CD4-positive, alpha-beta T cell treated with Interleukin-12 subunit alpha and Interleukin-12 subunit beta, for 1 hour (primary cell): ENCODE data around the gene ACSL1.

ENCODE experiments used
- DNase-seq: peaks from one replicate; pipeline ENCODE4 v3.0.0-alpha.2; 2020

The ACSL1 gene

DNA sequence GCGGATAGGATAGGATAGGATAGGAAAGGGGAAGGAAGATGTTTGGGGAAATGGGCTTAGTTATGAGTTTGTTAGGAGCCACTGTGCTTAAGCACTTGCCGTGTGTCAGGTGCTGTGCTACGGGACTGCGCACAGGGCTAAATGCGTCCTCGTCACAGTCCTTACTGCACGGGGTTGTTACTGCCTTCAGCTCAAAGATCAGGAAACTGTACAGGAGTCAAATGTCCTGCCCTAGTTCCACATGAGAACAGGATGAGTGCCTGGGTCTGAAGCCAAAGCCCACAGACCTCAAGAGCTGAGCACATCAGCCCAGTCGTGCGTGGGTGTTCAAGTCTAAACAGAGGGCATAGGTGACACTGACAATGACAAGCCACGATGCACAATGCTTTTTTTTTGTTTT lies 15.0 kb downstream of the ACSL1 start:
- DNase-seq = no peak

DNA sequence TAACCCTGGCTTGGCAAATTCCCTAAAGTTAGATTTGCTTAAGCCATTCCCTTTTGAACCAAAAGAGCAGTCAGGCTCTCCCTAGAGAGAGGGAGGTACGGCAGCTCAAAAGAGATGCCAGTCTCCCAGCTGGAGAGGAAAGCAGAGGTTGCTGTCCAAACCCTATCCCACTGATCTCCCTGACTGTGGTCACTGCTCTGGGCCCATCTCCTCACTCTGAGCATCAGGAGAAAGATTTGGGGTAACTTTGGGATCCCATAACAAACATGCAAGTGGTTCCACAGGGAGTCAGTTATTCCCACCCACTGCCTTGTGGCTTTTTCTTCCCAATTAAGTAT lies 17.1 kb downstream of the ACSL1 start:
- no peak for DNase-seq

DNA sequence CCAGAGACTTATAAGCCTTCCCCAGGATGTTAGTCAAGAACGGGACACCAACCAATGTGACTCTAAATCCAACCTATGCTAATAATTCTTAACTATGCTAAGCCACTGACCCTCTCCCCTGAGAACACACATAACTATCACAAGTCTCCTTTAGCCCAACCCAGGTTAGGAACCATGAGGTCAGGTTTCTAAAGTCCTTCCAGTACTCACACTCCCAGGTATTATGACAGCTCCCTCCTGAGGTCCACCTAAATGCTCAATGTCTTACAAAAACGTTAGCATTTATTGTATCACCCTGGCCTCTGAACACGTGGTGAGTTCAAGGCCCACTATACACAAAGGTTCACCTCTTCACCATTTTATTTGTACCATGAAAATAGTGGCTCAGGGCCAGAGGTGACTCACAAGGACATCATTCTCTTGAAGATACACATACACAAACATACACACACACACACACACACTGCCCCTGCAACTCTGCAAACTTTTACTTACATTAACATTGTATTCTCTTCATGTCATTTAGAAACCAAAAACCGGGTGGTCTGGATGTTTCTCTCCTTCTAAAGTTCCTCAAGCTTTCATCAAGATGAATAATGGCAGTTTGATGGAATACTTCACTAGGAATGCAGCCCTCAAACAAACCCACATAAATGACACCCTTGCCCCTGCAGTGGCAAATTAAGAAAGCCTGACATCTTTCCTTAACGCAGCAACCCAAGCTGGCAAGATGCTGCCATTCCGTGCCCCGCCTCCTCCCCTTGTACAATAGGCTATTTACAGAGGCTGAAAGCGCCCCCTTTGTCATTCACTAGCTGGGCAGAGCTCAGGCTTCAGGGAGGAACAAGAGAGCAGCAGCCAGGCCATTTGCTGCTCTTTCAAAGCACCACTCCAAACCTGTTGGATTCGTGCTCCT lies 17.7 kb downstream of the ACSL1 start:
- DNase-seq = no peak

DNA sequence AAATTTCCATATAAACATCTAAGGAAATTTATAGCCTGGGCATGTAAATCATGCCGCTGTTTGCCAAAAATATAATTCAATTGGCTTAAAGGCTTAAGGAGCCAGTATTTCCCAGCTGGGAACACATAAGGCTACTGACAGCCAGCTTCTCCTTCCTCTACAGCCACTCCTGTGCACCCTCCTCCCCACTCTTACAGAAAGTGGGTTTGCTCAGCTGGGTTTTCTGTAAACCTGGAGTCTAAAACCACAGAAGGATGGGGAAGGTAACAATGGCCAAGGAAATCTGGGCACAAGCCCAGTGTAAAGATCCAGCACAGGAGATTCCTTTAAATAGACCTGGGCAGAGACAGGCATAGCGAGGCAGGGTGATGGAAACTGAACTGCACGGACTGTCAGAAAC lies 18.5 kb downstream of the ACSL1 start:
- no peak for DNase-seq

DNA sequence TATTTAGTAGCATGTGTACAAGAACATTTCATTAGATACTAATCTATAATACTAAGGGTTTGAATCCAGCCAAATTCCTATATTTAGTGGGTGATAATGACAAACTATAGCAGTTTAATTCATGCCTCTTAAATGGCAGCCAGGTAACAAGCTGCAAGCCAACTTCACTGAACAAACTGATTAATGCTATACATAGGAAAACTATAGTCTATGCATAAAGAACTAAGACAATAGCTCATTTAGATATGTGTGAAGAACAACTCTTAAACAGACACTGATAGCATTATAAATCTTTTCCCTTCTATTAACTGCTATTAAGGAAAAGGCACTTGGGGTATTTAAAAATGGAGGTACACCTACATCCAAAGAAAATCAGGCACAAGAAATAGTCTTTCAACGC lies 19.1 kb downstream of the ACSL1 start:
- no peak for DNase-seq

DNA sequence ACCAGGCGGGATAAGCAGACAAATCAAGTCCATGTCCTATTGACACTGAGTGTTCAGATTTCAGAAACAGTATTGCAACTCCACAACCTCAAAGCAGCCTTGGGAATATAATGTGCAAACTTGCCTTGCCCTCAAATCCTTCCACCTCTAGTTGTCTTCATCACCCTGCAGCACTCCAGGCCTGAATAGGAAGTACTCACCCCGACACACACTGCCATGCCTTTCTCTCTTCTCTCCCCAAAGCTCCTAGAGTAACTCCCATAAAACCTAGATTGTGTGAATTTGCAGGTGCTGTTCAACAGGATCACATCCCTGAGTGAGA lies 19.6 kb downstream of the ACSL1 start:
- no peak for DNase-seq

DNA sequence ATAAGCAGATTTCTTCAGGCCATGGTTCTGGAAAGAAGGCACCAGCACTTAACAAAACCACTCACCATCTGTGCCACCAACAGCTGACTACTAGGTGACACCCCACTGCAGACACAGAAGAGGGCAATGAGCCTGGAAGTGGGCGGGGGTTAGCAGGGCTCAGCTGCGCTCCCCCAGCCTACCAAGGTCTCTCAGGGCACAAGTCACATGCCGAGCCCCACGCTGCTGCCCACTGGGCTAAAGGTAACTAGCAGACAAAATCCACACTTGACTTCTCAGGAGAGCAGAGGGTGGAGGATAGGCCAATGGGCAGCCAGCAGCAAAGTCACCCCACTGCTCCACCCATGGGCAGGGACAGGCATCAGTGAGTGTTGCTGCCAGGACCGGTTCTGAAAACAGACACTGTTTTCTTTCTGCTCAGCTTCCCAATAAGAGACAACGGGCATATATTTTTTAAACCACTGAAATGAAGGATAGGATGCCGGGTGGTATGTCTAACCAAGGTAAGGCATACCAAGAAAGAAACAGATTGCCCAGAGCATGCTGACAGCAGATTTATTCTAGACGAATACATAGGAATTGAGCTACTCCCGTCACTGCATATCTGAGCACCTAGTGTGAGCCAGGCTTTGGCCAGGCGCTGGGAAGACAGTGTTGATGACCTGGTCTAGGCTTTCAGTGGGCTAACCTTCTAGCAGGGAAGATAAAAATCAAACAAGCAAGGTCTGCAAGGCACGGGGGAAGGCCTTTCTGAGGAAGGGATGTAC lies 20.1 kb downstream of the ACSL1 start:
- no peak for DNase-seq

DNA sequence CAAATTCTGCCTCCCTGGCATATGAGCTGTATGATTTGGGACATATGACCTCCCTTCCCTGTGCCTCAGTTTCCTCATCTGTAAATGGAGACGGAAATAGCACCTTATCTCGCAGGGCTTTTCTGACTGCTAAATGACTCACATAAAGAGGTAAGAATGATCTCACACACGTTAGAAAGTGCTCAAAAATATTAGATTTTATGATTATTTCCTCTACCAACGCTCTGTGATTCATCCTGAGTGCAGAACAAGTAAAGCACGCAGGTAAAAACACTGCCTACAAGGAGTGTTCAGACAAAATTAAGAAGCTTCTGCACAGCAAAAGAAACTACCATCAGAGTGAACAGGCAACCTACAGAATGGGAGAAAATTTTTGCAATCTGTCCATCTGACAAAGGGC lies 21.1 kb downstream of the ACSL1 start:
- no peak for DNase-seq

DNA sequence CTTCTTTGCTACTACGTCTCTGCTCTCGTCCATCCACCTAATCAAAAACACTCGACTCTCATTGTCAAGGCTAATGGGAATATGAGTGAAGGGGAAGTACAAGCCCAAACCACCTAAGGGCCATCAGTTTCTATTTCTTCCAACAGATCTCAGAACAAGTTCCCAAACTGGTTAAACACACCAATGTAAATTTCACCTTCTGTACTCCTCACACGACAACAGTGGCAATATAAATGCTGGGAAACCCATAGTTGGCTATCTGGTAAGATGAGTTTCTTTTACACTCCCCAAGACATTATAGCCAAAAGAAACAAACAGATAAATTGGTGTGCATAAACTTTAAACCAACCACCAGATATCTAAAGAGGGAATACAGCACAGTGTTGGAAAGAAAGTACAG lies 21.9 kb downstream of the ACSL1 start:
- DNase-seq = no peak

DNA sequence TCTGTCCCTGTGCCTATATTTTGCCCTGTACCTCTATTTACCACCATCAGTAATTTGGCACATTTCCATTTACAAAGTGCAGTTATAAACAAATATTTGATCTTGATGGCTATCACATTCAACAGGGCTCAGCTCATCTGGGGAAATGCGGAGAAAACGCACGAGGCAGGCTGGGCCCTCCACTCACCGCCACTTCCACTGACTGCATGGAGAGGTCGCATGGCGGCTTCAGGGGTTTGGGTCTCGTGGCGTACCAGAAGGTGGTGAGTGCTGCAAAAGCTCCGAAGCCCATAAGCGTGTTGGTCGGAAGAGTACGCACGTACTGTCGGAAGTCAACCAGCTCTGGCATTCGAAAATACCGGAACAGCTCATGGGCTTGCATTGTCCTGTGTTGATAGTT lies 22.6 kb downstream of the ACSL1 start:
- DNase-seq = no peak

DNA sequence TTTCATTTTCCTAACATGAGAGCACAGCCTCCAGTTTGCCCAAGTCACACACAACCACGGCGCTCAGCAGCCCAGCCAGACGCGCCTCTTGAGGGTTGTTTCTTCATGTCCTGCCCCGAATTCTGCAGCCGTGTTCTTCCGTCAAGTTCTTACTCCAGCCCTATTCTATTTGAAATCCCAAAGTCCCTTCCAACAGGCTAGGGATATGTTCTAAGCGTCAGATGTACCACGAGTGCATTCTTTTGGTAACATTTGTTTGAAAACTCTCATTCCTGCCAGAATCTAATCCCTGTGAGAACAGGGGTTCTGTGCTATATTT lies 23.1 kb downstream of the ACSL1 start:
- DNase-seq = no peak

DNA sequence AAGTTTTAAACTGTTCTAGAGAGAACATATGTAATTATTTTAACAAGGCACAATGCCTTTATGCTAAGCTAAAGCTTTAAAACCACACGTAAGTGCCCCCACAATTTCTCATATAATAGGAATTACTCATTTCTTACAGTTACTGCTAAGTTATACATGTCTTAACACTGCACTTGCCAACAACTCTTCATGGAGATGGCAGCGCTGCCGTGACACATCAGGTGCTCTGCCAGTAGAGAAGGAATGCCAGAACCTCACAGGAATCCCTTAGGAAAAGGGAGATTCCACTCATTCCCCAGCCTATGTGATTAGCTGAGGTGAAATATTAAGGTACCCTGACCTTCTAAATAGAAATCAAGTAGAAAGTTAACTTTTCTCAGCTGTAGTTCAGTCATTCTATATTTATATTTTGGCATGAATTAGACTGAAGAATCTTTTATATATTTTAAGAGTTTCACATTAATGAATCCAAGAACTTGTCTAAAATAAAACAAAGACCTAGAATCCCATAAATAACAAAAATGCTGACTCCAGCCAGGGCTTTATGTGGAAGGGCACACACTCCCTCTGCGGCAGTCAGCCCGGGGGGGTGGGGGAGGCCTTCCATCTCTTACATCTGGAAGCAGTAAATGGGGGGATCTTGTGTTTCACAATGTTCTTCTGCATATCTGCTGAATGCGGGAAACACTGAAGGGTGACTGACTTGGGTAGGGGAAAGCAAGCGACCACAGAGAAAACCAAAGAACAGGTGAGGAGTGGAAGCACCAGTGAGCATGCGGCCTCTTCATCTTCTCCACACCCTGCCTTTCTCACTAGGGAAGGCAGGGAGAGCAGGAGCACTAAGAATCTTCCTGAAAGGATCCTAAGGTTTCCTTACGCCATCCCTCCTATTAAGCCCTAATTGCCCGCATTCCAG lies 23.7 kb downstream of the ACSL1 start:
- DNase-seq = no peak

DNA sequence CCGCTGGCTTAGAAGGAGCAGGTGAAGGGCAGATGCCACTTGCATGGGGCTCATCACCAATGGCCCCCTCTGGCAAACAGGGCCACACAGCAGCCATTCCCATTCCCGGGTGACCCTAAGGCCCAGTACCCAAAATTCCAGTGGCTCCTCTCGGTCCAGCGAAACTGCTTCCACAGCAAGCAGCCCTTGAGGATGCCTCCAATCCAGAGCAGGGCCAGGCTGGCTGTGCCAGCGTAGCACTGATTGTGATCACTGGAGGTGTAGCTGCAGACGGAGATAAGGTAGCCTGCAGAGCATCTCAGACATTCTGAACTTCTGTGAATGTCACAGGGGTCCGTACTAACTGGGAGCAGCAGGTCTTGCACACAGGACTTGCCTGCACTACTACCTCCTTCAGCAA lies 27.3 kb downstream of the ACSL1 start:
- no peak for DNase-seq

DNA sequence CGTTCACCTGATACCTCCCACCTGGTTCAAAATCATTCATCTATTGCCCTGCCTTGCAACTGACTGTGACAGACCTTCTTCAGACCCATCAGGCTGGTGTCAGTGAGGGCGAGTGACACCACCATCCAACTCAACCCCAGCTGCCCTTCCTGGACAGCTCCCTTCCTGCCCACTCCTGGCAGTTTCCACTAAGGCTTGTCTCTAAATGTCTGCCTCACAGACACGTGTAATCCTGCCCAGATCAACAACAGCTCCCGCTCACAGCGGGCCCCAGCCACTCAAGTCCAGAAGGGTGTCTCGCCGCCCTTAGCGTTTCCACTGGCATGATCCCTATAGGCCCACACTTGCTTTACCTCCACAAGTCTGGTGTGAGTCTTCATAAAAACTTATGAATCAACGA lies 28.9 kb downstream of the ACSL1 start:
- DNase-seq = no peak

DNA sequence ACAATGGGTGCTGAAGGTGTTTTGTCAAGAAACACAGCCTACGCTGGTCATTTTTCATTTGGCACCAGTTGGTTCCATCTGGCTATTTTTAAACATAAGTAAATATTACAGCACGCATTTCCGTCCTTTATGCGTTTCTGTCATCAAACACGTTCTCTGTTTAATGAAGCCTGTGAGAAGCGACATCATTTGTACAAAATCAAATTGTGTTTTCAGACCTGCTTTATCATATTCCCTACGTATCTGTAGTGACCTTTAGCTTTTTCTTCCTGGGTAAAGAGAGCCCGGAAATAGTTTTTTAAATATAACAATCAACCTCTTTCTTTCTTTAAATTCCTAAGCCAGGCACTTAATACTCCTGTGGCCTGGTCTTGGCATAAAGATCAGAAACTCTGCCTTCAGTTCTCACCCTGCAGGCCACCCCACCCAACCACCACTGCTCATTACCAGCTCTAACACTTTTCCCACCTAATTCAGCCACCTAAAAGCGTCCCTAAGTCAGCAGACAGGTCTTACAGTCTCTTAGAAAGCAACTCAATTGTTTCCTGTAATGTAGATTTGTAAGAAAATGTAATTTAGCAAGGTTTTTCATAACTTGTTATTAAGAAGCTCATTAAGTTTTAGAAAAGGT lies 30.4 kb downstream of the ACSL1 start:
- no peak for DNase-seq

DNA sequence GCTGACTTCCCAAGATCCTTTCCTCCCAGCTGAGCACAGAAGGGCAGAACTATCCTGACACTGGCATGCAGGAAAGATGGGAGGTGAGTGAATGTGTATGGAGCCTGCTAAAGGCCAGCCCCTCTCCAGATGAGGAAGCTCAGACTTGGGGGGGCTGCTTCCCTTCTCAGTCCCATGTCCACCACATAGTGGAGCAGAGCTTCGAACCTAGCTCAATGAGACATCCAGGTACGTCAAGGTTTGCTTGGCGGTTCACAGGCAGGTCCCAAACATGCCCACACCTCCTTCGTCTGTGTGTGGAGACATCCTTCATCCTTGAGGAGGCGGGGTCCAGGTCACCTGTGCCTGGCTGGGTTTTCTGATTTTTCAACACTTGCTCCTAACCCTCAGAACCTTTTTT lies 31.3 kb downstream of the ACSL1 start:
- DNase-seq = no peak

DNA sequence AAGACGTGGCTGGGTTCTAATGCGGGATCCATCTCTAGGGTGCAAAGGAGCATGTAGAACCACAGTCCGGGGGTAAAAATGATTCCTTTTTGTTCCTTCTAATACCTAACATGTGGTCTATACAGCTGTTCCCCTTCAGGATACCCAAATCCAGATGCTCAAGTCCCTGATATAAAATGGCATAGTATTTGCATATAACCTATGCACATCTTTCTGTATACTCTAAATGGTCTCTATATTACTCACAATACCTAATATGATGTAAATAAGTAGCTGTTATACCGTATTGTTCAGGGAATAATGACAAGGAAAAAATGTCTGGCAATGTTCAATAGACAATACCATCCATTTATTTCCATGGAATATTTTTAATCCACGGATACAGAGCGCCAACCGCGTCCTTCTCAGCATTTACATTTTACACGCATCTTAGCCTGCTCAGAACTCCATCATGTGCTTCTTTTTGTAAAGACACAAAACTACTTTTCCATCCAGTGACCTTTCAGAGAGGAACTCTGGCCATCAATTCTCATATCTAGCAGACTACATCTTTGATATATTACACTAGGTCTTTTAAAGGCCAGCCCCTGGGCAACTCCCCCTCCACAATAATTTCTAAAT lies 31.9 kb downstream of the ACSL1 start:
- no peak for DNase-seq

DNA sequence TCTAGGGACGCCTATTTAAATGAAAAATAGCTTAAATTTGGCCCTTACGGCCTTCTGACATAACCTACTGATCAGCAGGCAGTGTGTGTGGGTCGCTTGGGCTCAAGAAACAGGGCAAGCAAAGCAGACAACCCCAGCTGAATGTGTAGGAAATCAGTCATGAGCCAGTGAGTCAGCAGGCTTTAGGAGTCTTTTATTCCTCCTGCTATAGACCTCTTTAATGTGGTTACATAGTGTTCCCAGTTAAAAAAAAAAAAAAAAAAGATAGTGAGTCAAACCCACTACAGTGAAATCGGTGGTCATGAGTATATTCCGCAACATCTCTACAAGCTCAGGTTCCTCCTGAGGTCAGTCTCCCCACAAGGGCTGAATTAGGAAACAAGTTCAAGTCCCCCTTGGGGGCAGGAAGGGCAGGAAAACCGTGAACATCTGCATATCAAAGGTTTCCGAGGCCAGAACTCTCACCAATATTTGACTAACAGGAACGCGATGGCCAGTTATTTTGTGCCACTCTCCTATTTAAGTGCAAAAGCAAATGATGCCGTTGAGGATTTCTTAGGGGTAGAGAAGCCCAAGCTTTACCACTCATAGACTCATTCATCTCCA lies 32.7 kb downstream of the ACSL1 start:
- DNase-seq = peak; percentile 19

DNA sequence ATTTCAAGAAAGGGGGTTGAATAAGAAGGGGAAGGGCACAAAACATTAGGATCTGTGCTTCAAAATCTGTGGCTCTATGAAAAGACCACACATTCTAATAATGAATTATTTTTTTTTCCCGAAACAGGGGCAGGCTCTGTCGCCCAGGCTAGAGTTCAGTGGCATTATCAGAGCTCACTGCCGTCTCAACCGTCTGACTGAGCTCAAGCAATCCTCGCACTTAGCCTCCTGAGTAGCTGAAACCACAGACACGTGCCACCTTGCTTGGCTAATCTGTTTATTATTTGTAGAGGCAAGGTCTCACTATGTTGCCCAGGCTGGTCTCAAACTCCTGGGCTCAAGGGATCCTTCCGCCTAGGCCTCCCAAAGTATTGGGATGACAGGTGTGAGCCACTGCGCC lies 33.4 kb downstream of the ACSL1 start:
- DNase-seq = no peak

DNA sequence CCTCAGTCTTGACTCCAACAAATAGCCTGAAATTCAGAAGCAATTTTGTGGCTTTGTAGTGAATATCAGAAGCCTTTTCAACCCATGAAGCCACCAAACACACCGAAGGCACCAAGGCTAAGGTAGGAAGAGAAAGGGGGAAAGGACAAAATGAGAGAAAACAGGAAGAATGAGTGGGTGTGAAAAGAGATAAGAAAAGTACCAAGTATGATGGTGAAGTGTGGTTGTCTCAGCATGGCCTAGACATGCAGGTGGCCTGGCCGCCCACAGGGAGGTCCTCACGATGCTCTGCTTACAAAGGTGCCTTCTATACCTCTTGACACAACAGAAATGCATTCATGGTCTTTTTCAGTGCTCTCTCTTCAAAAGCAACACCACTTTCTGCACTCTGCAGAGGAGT lies 34.9 kb downstream of the ACSL1 start:
- DNase-seq = no peak

DNA sequence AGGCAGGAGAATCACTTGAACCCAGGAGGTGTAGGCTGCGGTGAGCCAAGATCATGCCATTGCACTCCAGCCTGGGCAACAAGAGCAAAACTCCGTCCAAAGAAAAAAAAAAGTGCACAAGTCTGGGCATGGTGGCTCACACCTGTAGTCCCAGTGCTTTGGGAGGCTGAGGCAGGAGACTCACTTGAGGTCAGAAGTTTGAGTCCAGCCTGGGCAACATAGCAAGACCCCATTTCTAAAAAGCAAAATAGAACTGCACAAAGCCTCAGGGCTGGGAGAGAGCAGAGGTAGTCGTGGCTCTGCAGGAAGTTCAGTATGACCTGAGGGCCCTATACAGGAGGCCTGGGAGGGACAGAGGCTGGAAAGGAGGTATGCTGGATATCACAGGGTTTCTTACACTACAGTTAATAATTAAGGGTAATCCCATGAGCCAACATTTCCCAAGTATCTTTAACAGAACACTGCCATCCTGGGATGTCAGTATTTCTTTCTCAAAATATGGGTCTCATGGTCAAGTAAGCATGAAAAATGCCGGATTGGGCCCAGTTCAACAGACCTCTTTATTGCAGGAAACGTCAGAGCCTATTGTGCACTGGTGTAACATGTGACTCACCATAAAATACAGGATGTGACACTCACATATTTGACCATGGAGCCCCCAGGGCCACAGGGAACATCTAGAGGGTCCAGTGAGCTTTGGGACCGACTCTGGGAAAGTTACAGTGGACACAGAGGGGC lies 37.8 kb downstream of the ACSL1 start:
- no peak for DNase-seq

DNA sequence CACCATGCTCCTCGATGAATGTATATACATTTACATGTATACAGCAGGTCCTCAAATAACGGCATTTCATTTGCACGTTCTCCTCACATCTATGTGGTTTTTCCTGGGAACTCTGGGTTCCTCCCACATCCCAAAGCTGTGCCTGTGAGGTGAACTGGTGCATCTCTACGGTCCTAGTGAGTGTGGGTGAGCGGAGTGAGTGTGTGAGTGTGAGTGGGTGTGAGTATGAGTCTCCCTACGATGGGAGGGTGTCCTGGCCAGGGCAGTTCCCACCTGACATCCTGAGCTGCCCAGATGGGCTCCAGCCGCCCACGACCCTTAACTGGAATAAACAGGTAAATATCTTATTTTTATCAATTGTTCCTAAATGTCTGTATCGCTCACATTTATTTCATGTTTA lies 40.0 kb downstream of the ACSL1 start:
- DNase-seq = no peak
